Spleen (tissue), 13 donors: ENCODE results near the gene GET3. TPM values are rescaled to one million over a fixed set of nuclear protein-coding genes. Genes with fewer than 3 reads are reported as not detected.
A peak's percentile ranks its signal among the peaks of the same experiment; 100 is the strongest.

Experiments
- DNase-seq: peaks from one replicate; pipeline ENCODE4 v3.0.0-alpha.2; 2020
- H3K27ac ChIP-seq, 8 donors: fragments of 200-600 bp; sonication (generic) in 7 of 8; 1 replicate in 4 of 8; 2 replicates in 4 of 8; pipeline versions ENCODE4 v1.5.0 to v1.8.0; 2016 to 2021; ENCODE audit warnings: inconsistent platforms in 4 of 8, mild to moderate bottlenecking in 4 of 8, moderate library complexity in 1 of 8
- H3K27me3 ChIP-seq, 7 donors: fragments of 200-600 bp; sonication (generic) in 6 of 7; replicated peaks in 1 of 7; 1 replicate in 4 of 7; 2 replicates in 3 of 7; pipeline versions ENCODE4 v1.5.0 to v1.8.0; 2016 to 2021; ENCODE audit warnings: inconsistent platforms in 3 of 7, mild to moderate bottlenecking in 1 of 7
- H3K36me3 ChIP-seq, 6 donors: fragments of 200-600 bp; sonication (generic) in 5 of 6; 1 replicate in 4 of 6; 2 replicates in 2 of 6; pipeline versions ENCODE4 v1.5.0 to v1.8.0; 2016 to 2021; ENCODE audit warnings: inconsistent platforms in 2 of 6
- H3K4me1 ChIP-seq, 6 donors: fragments of 200-600 bp; sonication (generic) in 5 of 6; 1 replicate in 3 of 6; 2 replicates in 3 of 6; pipeline versions ENCODE4 v1.5.0 to v1.8.0; 2016 to 2021; ENCODE audit warnings: inconsistent platforms in 3 of 6
- H3K4me3 ChIP-seq, 8 donors: fragments of 200-600 bp; sonication (generic) in 7 of 8; 1 replicate in 4 of 8; 2 replicates in 4 of 8; pipeline versions ENCODE4 v1.5.0 to v1.8.0; 2016 to 2021; ENCODE audit warnings: inconsistent platforms in 4 of 8, mild to moderate bottlenecking in 4 of 8, moderate library complexity in 2 of 8
- H3K9me3 ChIP-seq, 8 donors: fragments of 200-600 bp; sonication (generic) in 7 of 8; 1 replicate in 4 of 8; 2 replicates in 4 of 8; pipeline versions ENCODE4 v1.5.0 to v1.8.0; 2016 to 2021; ENCODE audit warnings: inconsistent platforms in 4 of 8
- CTCF ChIP-seq, 11 experiments: fragments of 200-600 bp in 7 of 11; fragments of 450-650 bp in 4 of 11; sonication (generic) in 4 of 11; IDR thresholded peaks in 8 of 11; conservative IDR thresholded peaks in 3 of 11; 1 replicate in 7 of 11; 2 replicates in 4 of 11; pipeline versions ENCODE4 v1.4.0 to v1.8.0; 2016 to 2021; ENCODE audit warnings: antibody characterized with exemption in 11 of 11, inconsistent platforms in 4 of 11, mild to moderate bottlenecking in 1 of 11
- POLR2A ChIP-seq, 3 donors: fragments of 450-650 bp; IDR thresholded peaks; one replicate each; pipeline ENCODE4 v1.5.1; 2017; ENCODE audit warnings: antibody characterized with exemption in 3 of 3, mild to moderate bottlenecking in 1 of 3
- POLR2AphosphoS5 ChIP-seq, 3 donors: sonication (generic); formaldehyde crosslinking; IDR thresholded peaks; one replicate each; pipeline ENCODE4 v1.5.1; 2017; ENCODE audit warnings: antibody characterized with exemption in 3 of 3
- WGBS, 5 donors: extraction: QIAGEN DNeasy Blood & Tissue Kit in 3 of 5; methylation state at CpG; one replicate each; pipeline versions ENCODE4 v1.1.5 to v1.1.7; 2013 to 2018; 5-methylcytosine and 5-hydroxymethylcytosine counted together
- intact Hi-C: fragments of 100-400 bp; cut with DNase I; formaldehyde crosslinking; loops from one replicate; pipeline ENCODE4 v1.15.0; 2023; ENCODE audit warnings: low total_unique reads
- long read RNA-seq, 2 donors: transcript quantifications; one replicate each; lab custom pipeline, GENCODE V29; 2026
- polyA plus RNA-seq, 3 donors: library from polyadenylated mRNA; stranded (reverse); fragments of 200-250 nt; gene quantifications; one replicate each; pipeline ENCODE4 v1.2.1, GENCODE V29; 2013
- total RNA-seq, 7 donors: library from RNA; depleted of rRNA in 3 of 7; stranded (reverse); fragments of >200 nt in 3 of 7; fragmentation: NEBNext Ultra II Directional in 4 of 7; extraction: Animal tissue kit (Norgen Biotek cat#: 25700) in 4 of 7; gene quantifications; one replicate each; pipeline versions ENCODE4 v1.1.0 to v1.2.1, GENCODE V29; 2016 to 2021
- donor health status: healthy with polysubstance abuse.
- donor health status: DM: no; HTN: no; CAD: no; lungs with moderate emphysema.
- donor health status: DM: no; HTN: no; CAD: no.
- donor health status: Bipolar disorder and iron deficiency.
- donor health status: healthy.
- donor health status: DM: no; HTN: no; CAD: no.
- donor health status: DM: yes; HTN: yes; CAD: no.

The GET3 gene
- total RNA-seq (10 to 100 TPM; 32.7 to 50.7 (median 38.4) TPM), polyA plus RNA-seq (10 to 100 TPM; 35.4 to 68.0 (median 52.8) TPM)
- long read RNA-seq, donor 1, transcript ASNA1-201 (7 exons, 1,280 nt), result major isoform, 23 of 37 reads
- long read RNA-seq, donor 1, partial matches to known transcripts, result 13 of 37 reads
- long read RNA-seq, donor 1, other reads (novel, unspliced or antisense), result 0 of 37 reads
- long read RNA-seq, donor 2, transcript ASNA1-201 (7 exons, 1,280 nt), result major isoform, 23 of 28 reads
- long read RNA-seq, donor 2, partial matches to known transcripts, result 5 of 28 reads
- long read RNA-seq, donor 2, other reads (novel, unspliced or antisense), result 0 of 28 reads

- 0 to 1% (median 1%) methylated on average over 23 to 29 of the region's 29 CpGs for WGBS, 5 donors
- DNase-seq, result peak; percentile 93
- Histone ChIP-seq H3K4me1 (peaks cover 27 to 66% (median 48%) of the 10 kb centered on the region in 6 donors), H3K27me3 (no peaks in the 10 kb centered on the region), H3K36me3 (peaks cover 0 to 42% (median 16%) of the 10 kb centered on the region in 6 donors), H3K27ac (peak within 1 kb of the TSS; percentile 90 to 94 (median 92)), H3K4me3 (peak within 1 kb of the TSS; percentile 62 to 99 (median 92)), H3K9me3 (no peaks in the 10 kb centered on the region)
- intact Hi-C loops, result no loop called here
- peak; percentile 80 to 85 (median 80) for TF ChIP-seq POLR2AphosphoS5 (IDR thresholded peaks at IDR 0.05)
- TF ChIP-seq CTCF (IDR thresholded peaks at IDR 0.05 in 8 of 11, conservative IDR thresholded peaks at IDR 0.05 in 3 of 11), result peak in 4 of 11 experiments; percentile 6 to 31 (median 21)
- no peak for TF ChIP-seq POLR2A (IDR thresholded peaks at IDR 0.05)
Measured at GRCh38 chr19:12736995-12737834, at the start of gene GET3. Gene GET3, plus strand, starts transcription at chr19:12737497. Its CDS starts 9 bp downstream, at chr19:12737506.

GRCh38 chr19:12689012-12689411, 48.3 kb upstream of the GET3 start:
- TF ChIP-seq POLR2AphosphoS5 (IDR thresholded peaks at IDR 0.05) (no peak), POLR2A (IDR thresholded peaks at IDR 0.05) (no peak), CTCF (IDR thresholded peaks at IDR 0.05 in 8 of 11, conservative IDR thresholded peaks at IDR 0.05 in 3 of 11) (no peak)
- DNase-seq, result peak; percentile 62
- intact Hi-C loops, result no loop called here

GRCh38 chr19:12689581-12690216, 47.6 kb upstream of the GET3 start:
- WGBS, 5 donors, result 48 to 61% (median 56%) methylated on average over 11 to 26 of the region's 26 CpGs
- Histone ChIP-seq H3K36me3 (peaks cover 0 to 6% (median 0%) of the 10 kb centered on the region in 6 donors), H3K4me3 (no peak overlapping the region), H3K9me3 (no peaks in the 10 kb centered on the region), H3K27ac (no peak overlapping the region), H3K27me3 (no peaks in the 10 kb centered on the region), H3K4me1 (peaks cover 0 to under 1% (median 0%) of the 10 kb centered on the region in 6 donors)
- TF ChIP-seq POLR2AphosphoS5 (IDR thresholded peaks at IDR 0.05) (no peak), CTCF (IDR thresholded peaks at IDR 0.05 in 8 of 11, conservative IDR thresholded peaks at IDR 0.05 in 3 of 11) (no peak), POLR2A (IDR thresholded peaks at IDR 0.05) (no peak)
- peak; percentile 66 for DNase-seq
- intact Hi-C loops, result no loop called here

More at GRCh38 chr19:12689012-12689411, 48.3 kb upstream of the GET3 start:
- Histone ChIP-seq H3K27me3 (no peaks in the 10 kb centered on the region), H3K27ac (no peak overlapping the region), H3K4me3 (no peak overlapping the region), H3K4me1 (no peaks in the 10 kb centered on the region), H3K9me3 (no peaks in the 10 kb centered on the region), H3K36me3 (peaks cover 0 to 6% (median 0%) of the 10 kb centered on the region in 6 donors)
- WGBS, 5 donors, result 66 to 93% (median 82%) methylated on average over 11 to 12 of the region's 12 CpGs
